K562 treated with DMSO at 1 percent for 24 hours (cell line): ENCODE data around the gene INSC. TPM values are rescaled to one million over a fixed set of nuclear protein-coding genes. Genes with fewer than 3 reads are reported as not detected.

Experiments
- total RNA-seq: library from RNA; unstranded; fragments of 300-600 nt; gene quantifications from 2 replicates; pipeline ENCODE4 v1.2.3, GENCODE V29; 2022; ENCODE audit warnings: low read depth; ENCODE audit not compliant: insufficient read depth

INSC gene
- total RNA-seq = 0.30 TPM in 1 of 2 replicates, not detected in the other

DNA sequence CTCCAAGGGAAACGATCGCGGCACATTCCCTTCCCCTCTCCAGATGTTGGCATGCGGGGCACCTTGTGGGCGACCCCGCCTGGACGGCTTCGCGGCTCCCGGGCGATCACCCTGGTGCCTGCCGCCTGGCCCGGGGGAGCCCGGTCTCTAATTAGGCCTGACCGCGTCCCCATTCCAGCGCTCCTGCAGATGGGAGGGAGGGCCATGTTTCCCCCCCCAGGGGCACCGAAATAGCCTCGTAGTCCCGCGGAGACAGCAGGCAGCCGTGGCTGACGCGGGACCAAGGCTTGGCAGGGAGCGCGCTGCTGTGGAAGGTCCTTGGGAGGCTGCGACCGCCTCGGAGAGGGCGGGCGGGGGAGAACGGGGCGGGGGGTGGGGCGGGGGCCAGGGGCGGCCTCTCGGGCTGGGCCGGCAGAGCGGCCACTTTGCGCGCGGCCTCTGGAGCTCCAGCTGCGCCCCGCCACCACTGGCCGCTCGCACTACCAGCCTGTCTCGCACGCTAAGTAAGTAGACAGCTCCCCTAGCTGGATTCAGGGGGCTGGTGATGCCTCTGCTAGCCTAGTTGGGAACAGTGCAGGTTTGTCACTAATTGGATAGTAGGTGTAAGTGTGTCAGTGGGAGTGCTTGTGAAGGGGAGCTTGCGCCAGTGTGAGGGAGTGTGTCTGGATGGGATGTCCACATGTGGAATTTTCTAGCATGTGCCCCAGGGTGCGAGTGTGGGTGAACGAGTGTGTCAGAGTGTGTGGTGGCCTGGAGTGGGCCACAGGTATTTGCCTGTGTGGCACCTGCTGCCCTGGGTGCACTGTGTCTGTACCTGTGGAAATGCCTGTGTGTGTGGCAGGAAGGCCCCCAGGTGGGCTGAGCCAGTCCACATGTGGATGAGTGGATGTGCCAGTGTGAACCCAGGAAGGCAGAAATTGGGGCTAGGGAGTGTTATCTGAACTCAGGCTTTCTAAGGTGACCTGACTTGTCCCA lies at the start of gene INSC:
INSC (plus strand) TSS at position 423 of the 975 bp plus-strand sequence. CDS start 34,252 bp downstream, outside the sequence.

DNA sequence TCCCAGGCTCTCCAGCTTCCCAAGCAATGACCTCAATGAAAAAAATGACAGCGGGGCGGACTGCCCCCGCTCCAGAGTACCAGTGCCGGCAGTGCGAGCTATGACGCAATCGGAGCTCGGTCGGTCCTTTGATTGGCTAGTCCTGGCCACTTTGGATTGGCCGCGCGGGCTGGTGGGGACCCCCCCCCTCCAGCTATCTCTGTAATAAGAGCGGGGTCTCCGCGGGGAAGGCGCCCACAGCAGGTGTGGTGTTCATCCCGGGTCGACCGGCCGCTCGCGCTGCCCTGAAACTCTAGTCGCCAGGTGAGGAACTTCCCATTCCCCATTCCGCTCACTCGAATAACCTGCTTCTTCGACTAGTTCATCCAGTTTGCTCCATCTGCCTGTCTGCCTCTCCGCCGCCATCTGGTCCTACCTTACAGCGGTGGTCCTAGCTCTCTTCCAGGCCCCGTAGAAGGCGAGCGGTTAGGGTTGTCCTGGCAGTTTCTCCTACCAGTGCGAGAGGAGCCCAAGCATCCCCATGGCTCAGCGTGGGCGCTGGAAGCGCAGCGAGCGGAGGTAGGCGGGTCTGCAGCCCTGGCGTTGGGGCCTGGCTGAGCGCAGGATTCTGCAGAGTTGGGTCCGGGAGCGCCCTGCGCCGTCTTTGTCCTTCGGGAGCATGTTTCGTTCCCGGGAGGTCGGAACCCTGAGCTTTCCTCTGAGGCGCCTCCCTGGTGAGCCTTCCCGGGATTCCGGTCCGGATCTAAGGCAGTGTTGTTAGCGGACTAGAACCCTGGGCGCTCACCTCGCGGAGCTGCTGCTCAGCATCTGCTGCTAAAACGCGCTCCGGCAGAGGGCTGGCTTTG lies 41.1 kb upstream of the INSC start, which contains the start of gene CALCB:
CALCB (plus strand) TSS at position 233 of the 845 bp plus-strand sequence. CDS start 1,126 bp downstream, outside the sequence.

Other genes with a start within 250 kb of the INSC start
- gene CYP2R1, start 222.7 kb upstream of the INSC start, total RNA-seq = 17.6 and 19.0 TPM in 2 replicates
- gene CALCA, start 142.6 kb upstream of the INSC start, total RNA-seq = 0.45 and 2.3 TPM in 2 replicates
- not detected in 2 replicates for gene CALCB, start 41.3 kb upstream of the INSC start, total RNA-seq